Common myeloid progenitor, CD34-positive (primary cell): Measurements from ENCODE around the gene COL6A6.
"Not testable (repeated sequence)": the region's sequence is repeated elsewhere in the genome, so short reads cannot be mapped to it uniquely, and the experiment has no call there.

ENCODE experiments used
- CTCF ChIA-PET: fragments of 350-600 bp; sonication (Branson Sonifier 250); formaldehyde crosslinking; loops from one replicate; lab custom pipeline; 2021; ENCODE audit warnings: antibody characterized with exemption; lab: Charles Lee
- POLR2A ChIA-PET: fragments of 350-600 bp; sonication (Branson Sonifier 250); formaldehyde crosslinking; loops from one replicate; lab custom pipeline; 2021; ENCODE audit warnings: antibody characterized with exemption; lab: Charles Lee
- DNase-seq, 3 donors: peaks; one replicate each; pipeline versions ENCODE4 v3.0.0 to v3.0.0-alpha.2; 2013
- H3K27ac ChIP-seq, 2 experiments: 1 replicate in 1 of 2; 2 replicates in 1 of 2; pipeline ENCODE4 v1.7.0; 2013; ENCODE audit warnings: inconsistent platforms in 2 of 2, low read length in 2 of 2, mild to moderate bottlenecking in 2 of 2, low read depth in 1 of 2, moderate library complexity in 1 of 2; ENCODE audit not compliant: severe bottlenecking in 2 of 2, insufficient read depth in 1 of 2, poor library complexity in 1 of 2
- H3K27me3 ChIP-seq, 5 experiments: replicated peaks in 2 of 5; 1 replicate in 3 of 5; 2 replicates in 2 of 5; pipeline versions ENCODE4 v1.6.1 to v1.7.0; 2013; ENCODE audit warnings: low read length in 4 of 5, mild to moderate bottlenecking in 2 of 5, moderate library complexity in 2 of 5, inconsistent platforms in 1 of 5; ENCODE audit not compliant: insufficient read depth in 5 of 5, control insufficient read depth in 4 of 5
- H3K36me3 ChIP-seq, 4 experiments: 1 replicate in 2 of 4; 2 replicates in 2 of 4; pipeline versions ENCODE4 v1.6.1 to v1.7.0; 2013; ENCODE audit warnings: low read length in 3 of 4, control low read depth in 1 of 4, mild to moderate bottlenecking in 1 of 4; ENCODE audit not compliant: control insufficient read depth in 4 of 4, insufficient read depth in 4 of 4
- H3K4me1 ChIP-seq, 4 experiments: 1 replicate in 3 of 4; 2 replicates in 1 of 4; pipeline versions ENCODE4 v1.6.1 to v1.7.1; 2013; ENCODE audit warnings: low read length in 3 of 4, mild to moderate bottlenecking in 3 of 4, control low read depth in 1 of 4, inconsistent platforms in 1 of 4, moderate library complexity in 1 of 4; ENCODE audit not compliant: control insufficient read depth in 4 of 4, insufficient read depth in 4 of 4; ENCODE audit errors: control extremely low read depth in 1 of 4
- H3K4me3 ChIP-seq, 7 experiments: 1 replicate in 4 of 7; 2 replicates in 3 of 7; pipeline versions ENCODE4 v1.5.1 to v1.7.0; 2013; ENCODE audit warnings: mild to moderate bottlenecking in 7 of 7, low read length in 6 of 7, moderate library complexity in 6 of 7, inconsistent platforms in 2 of 7, low read depth in 2 of 7, control low read depth in 1 of 7; ENCODE audit not compliant: insufficient read depth in 4 of 7, control insufficient read depth in 1 of 7; ENCODE audit errors: extremely low read depth in 1 of 7
- H3K9me3 ChIP-seq, 5 experiments: 1 replicate in 4 of 5; 2 replicates in 1 of 5; pipeline versions ENCODE4 v1.6.1 to v1.7.1; 2013; ENCODE audit warnings: low read length in 4 of 5, mild to moderate bottlenecking in 2 of 5, inconsistent platforms in 1 of 5, low read depth in 1 of 5, moderate library complexity in 1 of 5; ENCODE audit not compliant: control insufficient read depth in 4 of 5, insufficient read depth in 2 of 5; ENCODE audit errors: control extremely low read depth in 1 of 5
- WGBS: methylation state at CpG from one replicate; pipeline ENCODE4 v1.1.5; 2013; ENCODE audit not compliant: insufficient coverage; 5-methylcytosine and 5-hydroxymethylcytosine counted together

COL6A6 gene

GRCh38 chr3:130547680-130548065 is 30.7 kb downstream of the COL6A6 start:
- 85% methylated on average over 8 of the region's 9 CpGs for WGBS

GRCh38 chr3:130548356-130548755 is 31.4 kb downstream of the COL6A6 start:
- no CpG with 5 or more reads among the region's 1 CpG for WGBS
- H3K4me1 ChIP-seq, result peaks cover 0 to 2% (median 0%) of the 10 kb centered on the region in 4 experiments
- H3K27ac ChIP-seq, result no peak overlapping the region
- no peaks in the 10 kb centered on the region for H3K27me3 ChIP-seq
- POLR2A ChIA-PET, result no interaction called here
- H3K36me3 ChIP-seq, result no peaks in the 10 kb centered on the region
- peaks cover 0 to 14% (median 6%) of the 10 kb centered on the region in 5 experiments for H3K9me3 ChIP-seq
- CTCF ChIA-PET, result no interaction called here
- DNase-seq, result no peak
- no peak overlapping the region for H3K4me3 ChIP-seq

More at GRCh38 chr3:130547680-130548065, 30.7 kb downstream of the COL6A6 start:
- POLR2A ChIA-PET, H3K27me3 ChIP-seq, H3K27ac ChIP-seq, CTCF ChIA-PET, DNase-seq, H3K9me3 ChIP-seq, H3K4me3 ChIP-seq, H3K4me1 ChIP-seq, H3K36me3 ChIP-seq: not testable (repeated sequence)

GRCh38 chr3:130557336-130558035 is 40.5 kb downstream of the COL6A6 start:
- Histone ChIP-seq H3K4me1 (no peaks in the 10 kb centered on the region), H3K9me3 (peaks cover 0 to 16% (median 2%) of the 10 kb centered on the region in 5 experiments), H3K27me3 (peaks cover 0 to 2% (median 0%) of the 10 kb centered on the region in 5 experiments), H3K27ac (no peak overlapping the region), H3K36me3 (no peaks in the 10 kb centered on the region), H3K4me3 (no peak overlapping the region)
- DNase-seq, result no peak
- CTCF ChIA-PET, result interaction anchor here (0.6 kb wide), 1 partner anchor 241 kb away, joined by 3 read pairs; no protein-coding TSS in a partner anchor
- POLR2A ChIA-PET, result no interaction called here
- 100% methylated on average over 1 of the region's 3 CpGs for WGBS

- ChIA-PET POLR2A (no interaction called here), CTCF (no interaction called here)
- WGBS, result 100% methylated on average over 3 of the region's 4 CpGs
- Histone ChIP-seq H3K27me3 (peaks cover 0 to 2% (median 0%) of the 10 kb centered on the region in 5 experiments), H3K27ac (no peak overlapping the region), H3K36me3 (no peaks in the 10 kb centered on the region), H3K9me3 (peaks cover 0 to 9% (median 0%) of the 10 kb centered on the region in 5 experiments), H3K4me1 (no peaks in the 10 kb centered on the region), H3K4me3 (no peak overlapping the region)
- no peak for DNase-seq
Observed at GRCh38 chr3:130558366-130558765, 41.4 kb downstream of the COL6A6 start.

GRCh38 chr3:130565224-130565623 is 48.2 kb downstream of the COL6A6 start:
- H3K4me1 ChIP-seq, result no peaks in the 10 kb centered on the region
- CTCF ChIA-PET, result no interaction called here
- 97% methylated on average over 8 of the region's 13 CpGs for WGBS
- POLR2A ChIA-PET, result no interaction called here
- no peaks in the 10 kb centered on the region for H3K36me3 ChIP-seq
- peaks cover 0 to 2% (median 0%) of the 10 kb centered on the region in 5 experiments for H3K27me3 ChIP-seq
- no peak overlapping the region for H3K4me3 ChIP-seq
- no peak for DNase-seq
- no peak overlapping the region for H3K27ac ChIP-seq
- no peaks in the 10 kb centered on the region for H3K9me3 ChIP-seq
